GM13976 (cell line): ENCODE results near the gene FAM234B.

Source experiments
- DNase-seq: peaks from one replicate; pipeline ENCODE4 v3.0.0; 2012; ENCODE audit warnings: low spot score
- CTCF ChIP-seq: IDR thresholded peaks from 2 replicates; pipeline ENCODE4 v1.5.1; 2012; ENCODE audit warnings: borderline replicate concordance, mild to moderate bottlenecking; ENCODE audit not compliant: insufficient read depth; ENCODE audit errors: extremely low read depth, missing control alignments, control extremely low read depth
- in situ Hi-C: fragments of 300-500 bp; cut with MboI; formaldehyde crosslinking; loops from one replicate; pipeline ENCODE4 v1.12.0; 2022; ENCODE audit warnings: low sequenced_read_pairs, mixed read lengths, inconsistent platforms; ENCODE audit not compliant: unreplicated experiment

Gene FAM234B

DNA sequence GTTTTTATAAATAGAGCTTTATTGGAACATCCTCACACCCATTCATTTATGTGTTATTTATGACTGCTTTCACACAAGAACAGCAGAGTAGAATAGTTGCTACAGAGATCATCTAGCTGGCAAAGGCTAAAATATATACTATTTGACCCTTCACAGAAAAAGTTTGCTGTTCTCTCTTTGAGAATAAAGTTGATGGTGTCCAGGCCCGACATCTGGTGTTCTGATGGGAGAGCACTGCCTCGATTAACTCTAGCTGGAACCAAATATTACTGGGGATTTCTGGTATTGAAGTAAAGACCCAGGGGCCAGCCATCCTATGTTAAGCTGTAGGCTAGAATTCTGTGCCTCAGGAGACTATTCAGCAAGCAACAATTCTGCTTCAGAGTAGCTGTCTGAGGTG, 21.8 kb downstream of the FAM234B start:
- no peak for TF ChIP-seq CTCF
- in situ Hi-C loops: no loop called here
- DNase-seq: no peak

- no peak for TF ChIP-seq CTCF
- no peak for DNase-seq
- in situ Hi-C loops: no loop called here
Observed at GRCh38 chr12:13066459-13066858, 22.3 kb downstream of the FAM234B start.

GRCh38 chr12:13067322-13067721, 23.1 kb downstream of the FAM234B start:
- in situ Hi-C loops: no loop called here
- no peak for DNase-seq
- TF ChIP-seq CTCF: no peak

GRCh38 chr12:13069380-13069779, 25.2 kb downstream of the FAM234B start:
- in situ Hi-C loops: no loop called here
- no peak for TF ChIP-seq CTCF
- no peak for DNase-seq

DNA sequence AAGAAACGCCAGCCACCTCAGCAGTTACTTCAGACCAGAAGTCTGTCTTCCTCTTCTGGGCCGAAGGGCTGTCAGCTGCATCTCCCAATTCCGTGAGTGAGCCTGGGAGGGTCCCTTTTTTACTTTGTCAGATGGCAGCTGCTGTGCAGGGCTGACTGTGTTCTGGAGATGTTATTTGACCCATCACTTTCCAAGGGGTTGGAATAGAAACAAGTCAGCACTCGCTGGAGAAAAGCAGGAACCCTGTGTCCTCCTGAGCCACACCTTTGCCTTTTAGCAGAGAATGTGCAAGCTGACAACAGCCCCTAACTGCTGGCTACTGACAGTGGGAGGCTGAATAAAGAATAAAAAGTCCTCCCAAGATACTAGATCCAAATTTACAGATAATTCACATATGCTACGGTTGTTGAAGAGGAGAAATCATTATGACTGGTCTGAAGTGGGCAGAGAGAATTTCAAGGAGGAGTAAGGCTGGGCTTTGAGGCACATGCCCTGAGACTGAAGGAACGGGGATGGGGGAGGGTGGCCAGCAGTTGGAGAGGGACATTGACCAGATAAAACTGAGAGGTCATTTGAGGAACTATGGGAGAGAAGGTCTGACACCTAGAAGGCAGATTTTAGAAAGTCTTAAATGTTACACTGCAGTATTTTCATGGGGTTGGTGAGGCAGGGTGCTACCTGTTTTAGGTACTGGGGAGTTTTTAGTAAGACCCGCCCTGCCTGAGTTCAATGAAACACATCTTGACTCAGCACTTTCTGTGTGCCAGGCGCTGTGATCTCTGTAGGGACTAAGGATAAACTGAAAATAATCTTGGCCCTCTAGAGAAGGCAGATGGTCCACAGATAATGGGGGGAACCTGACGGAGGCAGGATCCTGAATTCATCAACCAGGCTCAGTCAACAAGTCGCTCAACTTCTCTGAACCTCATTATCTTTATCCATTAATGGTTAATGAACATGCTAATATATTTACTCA, 27.4 kb downstream of the FAM234B start:
- no peak for TF ChIP-seq CTCF
- in situ Hi-C loops: no loop called here
- DNase-seq: no peak

- no peak for DNase-seq
- in situ Hi-C loops: no loop called here
- no peak for TF ChIP-seq CTCF
Observed at GRCh38 chr12:13073173-13073572, 29.0 kb downstream of the FAM234B start.
